HepG2 (cell line): Measurements from ENCODE around the gene ANO2. TPM values are rescaled to one million over a fixed set of nuclear protein-coding genes. Genes with fewer than 3 reads are reported as not detected.
A peak's percentile ranks its signal among the peaks of the same experiment; 100 is the strongest.

ENCODE experiments used
- ATAC-seq: fragments of 200-7000 bp; cut with Tn5 transposase; 3 replicates; pipeline ENCODE4 v1.9.1; 2020; ENCODE audit warnings: mild to moderate bottlenecking, moderate library complexity
- BruUV-seq: library from RNA; stranded (reverse); fragments of 400-500 nt; replicated peaks from 2 replicates; lab custom pipeline; 2021; lab: Mats Ljungman, UMichigan
- CTCF ChIA-PET: fragments of 300-600 bp; formaldehyde crosslinking; extraction: SDS; loops from one replicate; lab custom pipeline; 2021; ENCODE audit warnings: low total read pairs, inconsistent platforms, low intra/inter-chr PET ratio; lab: Yijun Ruan, JAX
- POLR2A ChIA-PET: fragments of 350-600 bp; sonication (Branson Sonifier 250); formaldehyde crosslinking; loops from one replicate; lab custom pipeline; 2020; ENCODE audit warnings: antibody characterized with exemption, inconsistent platforms; lab: Yijun Ruan, JAX
- DNase-seq: peaks from one replicate; pipeline ENCODE4 v3.0.0-alpha.2; 2015; ENCODE audit warnings: low spot score
- FAIRE-seq: peaks from 3 replicates; lab custom pipeline; 2011; peaks lifted over from hg19 to GRCh38; lab: Jason Lieb, UNC
- H2AFZ ChIP-seq: one replicate; pipeline ENCODE4 v1.6.1; 2011; ENCODE audit warnings: low read length, inconsistent platforms
- H3K27ac ChIP-seq: fragments of 300-600 bp; 3 replicates; pipeline ENCODE4 v1.8.0; 2011; ENCODE audit warnings: mixed run types, mild to moderate bottlenecking, mixed read lengths, low read length, inconsistent platforms; ENCODE audit not compliant: insufficient read depth; ENCODE audit errors: extremely low read length
- H3K27me3 ChIP-seq, 2 experiments: fragments of 200-600 bp in 1 of 2; 2 replicates in 1 of 2; 3 replicates in 1 of 2; pipeline versions ENCODE4 v1.6.0 to v1.8.0; 2011; ENCODE audit warnings: low read length in 2 of 2, mild to moderate bottlenecking in 2 of 2, moderate library complexity in 2 of 2, inconsistent platforms in 1 of 2; ENCODE audit not compliant: insufficient read depth in 2 of 2, control insufficient read depth in 1 of 2
- H3K36me3 ChIP-seq, 2 experiments: fragments of 200-600 bp in 1 of 2; replicated peaks in 1 of 2; 2 replicates in 1 of 2; 3 replicates in 1 of 2; pipeline versions ENCODE4 v1.5.1 to v1.8.0; 2011; ENCODE audit warnings: low read length in 2 of 2, inconsistent platforms in 1 of 2; ENCODE audit not compliant: insufficient read depth in 2 of 2, control insufficient read depth in 1 of 2
- H3K4me1 ChIP-seq: 2 replicates; pipeline ENCODE4 v1.5.1; 2012; ENCODE audit warnings: low read length, inconsistent platforms; ENCODE audit not compliant: insufficient read depth
- H3K4me2 ChIP-seq: 2 replicates; pipeline ENCODE4 v1.6.0; 2011; ENCODE audit warnings: low read depth, low read length, inconsistent platforms
- H3K4me3 ChIP-seq, 3 experiments: fragments of 200-600 bp in 1 of 3; sonication (generic), shearing (Covaris generic) in 1 of 3; replicated peaks in 1 of 3; 2 replicates each; pipeline ENCODE4 v1.5.1; 2011 to 2016; ENCODE audit warnings: low read length in 3 of 3, inconsistent platforms in 2 of 3, low read depth in 2 of 3, mild to moderate bottlenecking in 2 of 3, control low read depth in 1 of 3, mixed read lengths in 1 of 3; ENCODE audit not compliant: insufficient read depth in 1 of 3
- H3K79me2 ChIP-seq: one replicate; pipeline ENCODE4 v1.6.1; 2011; ENCODE audit warnings: low read length, inconsistent platforms; ENCODE audit not compliant: insufficient read depth
- H3K9ac ChIP-seq: 2 replicates; pipeline ENCODE4 v1.6.0; 2011; ENCODE audit warnings: mild to moderate bottlenecking, low read depth, low read length, inconsistent platforms; ENCODE audit not compliant: insufficient read depth
- H3K9me3 ChIP-seq: 2 replicates; pipeline ENCODE4 v1.5.1; 2012; ENCODE audit warnings: mild to moderate bottlenecking, low read length
- H4K20me1 ChIP-seq: 2 replicates; pipeline ENCODE4 v1.6.0; 2011; ENCODE audit warnings: inconsistent platforms, mild to moderate bottlenecking, low read length, moderate library complexity; ENCODE audit not compliant: insufficient read depth
- BRF2 ChIP-seq: sonication (generic); formaldehyde crosslinking; IDR thresholded peaks from 2 replicates; pipeline ENCODE4 v1.8.1; 2022; ENCODE audit warnings: mild to moderate bottlenecking, missing genetic modification reagents
- CSRNP2 ChIP-seq: sonication (generic); formaldehyde crosslinking; conservative IDR thresholded peaks from 2 replicates; pipeline ENCODE4 v1.8.0; 2022; ENCODE audit warnings: low read depth, missing genetic modification reagents
- DPF2 ChIP-seq: sonication (generic); formaldehyde crosslinking; IDR thresholded peaks from 2 replicates; pipeline ENCODE4 v1.4.0; 2020; ENCODE audit warnings: mild to moderate bottlenecking, low read depth, missing genetic modification reagents, borderline replicate concordance
- GABPA ChIP-seq, 2 experiments: IDR thresholded peaks; 2 replicates each; pipeline ENCODE4 v1.6.1; 2011 to 2016; ENCODE audit warnings: low read depth in 2 of 2, low read length in 1 of 2, missing biosample characterization in 1 of 2, missing genetic modification characterization in 1 of 2
- ZBTB26 ChIP-seq: IDR thresholded peaks from 2 replicates; pipeline ENCODE4 v1.6.1; 2016; ENCODE audit warnings: missing compliant biosample characterization, missing genetic modification reagents, borderline replicate concordance
- ZBTB3 ChIP-seq: sonication (generic); formaldehyde crosslinking; IDR thresholded peaks from 2 replicates; pipeline ENCODE4 v1.4.0; 2020; ENCODE audit warnings: low read depth, mild to moderate bottlenecking, moderate library complexity, missing genetic modification reagents, borderline replicate concordance
- ZNF274 ChIP-seq: sonication (generic); formaldehyde crosslinking; IDR thresholded peaks from 2 replicates; pipeline ENCODE4 v1.5.1; 2020; ENCODE audit warnings: mild to moderate bottlenecking, missing genetic modification reagents
- ZNF383 ChIP-seq: sonication (generic); formaldehyde crosslinking; IDR thresholded peaks from 2 replicates; pipeline ENCODE4 v1.4.0; 2020; ENCODE audit warnings: missing genetic modification reagents, mild to moderate bottlenecking, borderline replicate concordance
- ZNF607 ChIP-seq: sonication (generic); formaldehyde crosslinking; IDR thresholded peaks from 2 replicates; pipeline ENCODE4 v1.5.1; 2020; ENCODE audit warnings: missing genetic modification reagents, mild to moderate bottlenecking, borderline replicate concordance
- ZNF660 ChIP-seq: sonication (generic); formaldehyde crosslinking; IDR thresholded peaks from 2 replicates; pipeline ENCODE4 v1.5.1; 2020; ENCODE audit warnings: mild to moderate bottlenecking, low read depth, missing genetic modification reagents, borderline replicate concordance
- ZNF761 ChIP-seq: sonication (generic); formaldehyde crosslinking; conservative IDR thresholded peaks from 2 replicates; pipeline ENCODE4 v1.4.0; 2020; ENCODE audit warnings: mild to moderate bottlenecking, missing genetic modification reagents
- ZNF768 ChIP-seq: sonication (generic); formaldehyde crosslinking; IDR thresholded peaks from 2 replicates; pipeline ENCODE4 v1.4.0; 2020; ENCODE audit warnings: missing genetic modification reagents
- ZNF841 ChIP-seq: sonication (generic); formaldehyde crosslinking; IDR thresholded peaks from 2 replicates; pipeline ENCODE4 v1.8.1; 2023; ENCODE audit warnings: missing genetic modification reagents, borderline replicate concordance
- WGBS: methylation state at CpG from one replicate; pipeline ENCODE4 v1.1.6; 2017; ENCODE audit warnings: low lambda C conversion rate; 5-methylcytosine and 5-hydroxymethylcytosine counted together
- in situ Hi-C: cut with HindIII; loops from 2 replicates; pipeline ENCODE4 v1.10.0; 2017; ENCODE audit warnings: low pct_unique_long_range_greater_than_20kb; ENCODE audit not compliant: extremely low pct_ligation_motif_present
- intact Hi-C: fragments of 100-400 bp; cut with micrococcal nuclease; formaldehyde crosslinking; loops from one replicate; pipeline ENCODE4 v1.10.0; 2022; ENCODE audit not compliant: unreplicated experiment
- polyA plus RNA-seq, 8 experiments: library from polyadenylated mRNA; depleted of rRNA in 3 of 8; stranded (reverse) in 7 of 8; unstranded in 1 of 8; fragments of >200 nt; fragmentation: Illumina TruSeq in 4 of 8; extraction: Trizol in 4 of 8; gene quantifications; 2 replicates each; pipeline versions ENCODE4 v1.2.1 to v1.2.3, GENCODE V29; 2011 to 2016; ENCODE audit warnings: low read depth in 4 of 8, missing spikeins in 1 of 8, mixed read lengths in 1 of 8; ENCODE audit not compliant: insufficient read depth in 1 of 8
- total RNA-seq, 5 experiments: library from RNA; depleted of rRNA; stranded (reverse); fragments of >200 nt; fragmentation: Illumina TruSeq; extraction: Trizol; gene quantifications; 2 replicates each; pipeline ENCODE4 v1.2.3, GENCODE V29; 2016; ENCODE audit warnings: low read depth in 1 of 5

ANO2 gene
- total and polyA plus RNA-seq, 2 of the 13 experiments (the other 11 are each of a cell fraction or from before 2014, with no cell fraction given): 0.18 TPM; not detected in 1

GRCh38 chr12:5556946-5557673 lies 387.9 kb downstream of the ANO2 start:
- ATAC-seq (no peak), DNase-seq (no peak), FAIRE-seq (no peak)
- peaks cover 6% of the 10 kb centered on the region; the same call in 1 of the 2 replicates for H3K9me3 ChIP-seq
- no peak overlapping the region for H3K27ac ChIP-seq
- TF ChIP-seq ZNF768 (CRISPR knock-in tag): no peak
- TF ChIP-seq ZNF841 (CRISPR knock-in tag): no peak
- TF ChIP-seq ZNF660 (CRISPR knock-in tag): no peak
- no peak for TF ChIP-seq ZNF274
- no peak for TF ChIP-seq DPF2 (CRISPR knock-in tag)
- BruUV-seq: no TSS peak
- ChIA-PET POLR2A (no interaction called here), CTCF (no interaction called here)
- no peak overlapping the region for H3K4me2 ChIP-seq
- no peaks in the 10 kb centered on the region for H3K36me3 ChIP-seq
- 16% methylated on average over 6 of the region's 6 CpGs for WGBS
- H3K27me3 ChIP-seq: no peaks in the 10 kb centered on the region
- H4K20me1 ChIP-seq: no peaks in the 10 kb centered on the region
- no peak overlapping the region for H3K4me3 ChIP-seq
- in situ Hi-C loops (no loop called here), intact Hi-C loops (no loop called here)
- no peaks in the 10 kb centered on the region for H3K4me1 ChIP-seq
- H3K9ac ChIP-seq: no peak overlapping the region
- no peaks in the 10 kb centered on the region for H3K79me2 ChIP-seq
- no peak overlapping the region for H2AFZ ChIP-seq

GRCh38 chr12:5556033-5556614 lies 388.9 kb downstream of the ANO2 start:
- Histone ChIP-seq H3K36me3 (no peaks in the 10 kb centered on the region), H3K4me2 (no peak overlapping the region), H3K9me3 (peaks cover 6% of the 10 kb centered on the region; the same call in 1 of the 2 replicates), H2AFZ (no peak overlapping the region), H3K27ac (no peak overlapping the region), H3K4me1 (no peaks in the 10 kb centered on the region), H4K20me1 (no peaks in the 10 kb centered on the region), H3K4me3 (no peak overlapping the region), H3K9ac (no peak overlapping the region), H3K27me3 (no peaks in the 10 kb centered on the region), H3K79me2 (no peaks in the 10 kb centered on the region)
- CTCF ChIA-PET: no interaction called here
- DNase-seq (no peak), FAIRE-seq (no peak), ATAC-seq (no peak; the same call in 2 of the 3 replicates)
- POLR2A ChIA-PET: no interaction called here
- intact Hi-C loops (no loop called here), in situ Hi-C loops (no loop called here)
- BruUV-seq: no TSS peak
- 44% methylated on average over 13 of the region's 13 CpGs for WGBS
- TF ChIP-seq ZBTB26 (CRISPR knock-in tag): no peak
- TF ChIP-seq CSRNP2 (CRISPR knock-in tag): no peak
- TF ChIP-seq GABPA (IDR thresholded peaks at IDR 0.05; ENCODE audit: low read depth, low read length): peak; percentile 44
- TF ChIP-seq GABPA (CRISPR knock-in tag; IDR thresholded peaks at IDR 0.05; ENCODE audit: low read depth): peak; percentile 76
- no peak for TF ChIP-seq ZBTB3
- no peak for TF ChIP-seq ZNF761
- no peak for TF ChIP-seq ZNF383 (CRISPR knock-in tag)
- TF ChIP-seq BRF2 (CRISPR knock-in tag): no peak
- no peak for TF ChIP-seq ZNF607
